22Rv1 (cell line): ENCODE results near the gene RNF130.

Source experiments
- H3K27ac ChIP-seq: fragments of 450-650 bp; 2 replicates; pipeline ENCODE4 v1.5.1; 2017
- ZFX ChIP-seq: fragments of 450-650 bp; IDR thresholded peaks from 2 replicates; pipeline ENCODE4 v1.6.1; 2017; ENCODE audit warnings: antibody characterized with exemption, borderline replicate concordance
- TF ChIP-seq, protein P1 (sequence below): fragments of 450-650 bp; IDR thresholded peaks from 2 replicates; pipeline ENCODE4 v1.5.1; 2017; ENCODE audit warnings: mild to moderate bottlenecking

Gene RNF130

DNA sequence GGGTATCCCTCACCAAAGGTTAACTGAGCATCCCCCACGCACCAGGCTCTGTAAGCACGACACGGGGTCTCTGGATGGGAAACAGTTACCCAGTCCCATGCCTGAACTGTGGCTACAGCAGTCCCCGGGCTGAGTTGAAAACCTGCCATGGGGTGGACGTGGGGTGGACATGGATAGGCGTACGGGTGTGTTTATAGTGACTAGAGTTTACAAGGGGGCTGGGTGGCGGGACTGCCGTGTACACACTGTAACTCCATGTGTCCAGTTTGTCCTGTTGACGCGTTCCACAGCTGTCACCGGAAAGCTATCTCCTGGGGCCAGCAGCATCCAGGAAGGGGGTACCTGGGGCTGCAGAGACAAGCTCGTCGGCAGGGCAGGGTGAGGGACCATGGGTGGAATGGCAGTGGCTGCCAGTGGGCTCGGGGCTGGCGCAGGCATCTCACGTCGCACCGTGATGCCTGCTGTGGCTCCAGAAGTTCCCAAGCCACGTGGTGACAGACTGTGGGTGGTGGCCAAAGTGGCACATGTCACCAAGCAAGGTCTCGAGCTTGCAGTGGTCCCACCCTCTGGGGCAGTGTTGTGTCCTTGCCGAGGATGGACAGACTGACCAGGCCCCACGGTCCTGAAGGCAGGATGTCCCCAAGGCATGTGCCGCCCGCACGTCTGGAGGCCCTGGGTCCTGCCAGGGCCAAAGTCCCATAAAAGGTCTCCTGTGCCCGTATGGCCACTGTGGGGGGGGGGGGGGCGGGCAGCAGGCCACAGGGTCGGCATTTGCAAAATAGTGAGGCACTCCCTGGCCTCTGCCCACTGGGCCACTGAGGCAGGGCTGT lies 29.3 kb upstream of the RNF130 start:
- H3K27ac ChIP-seq, result no peak overlapping the region
- TF ChIP-seq, protein P1, sequence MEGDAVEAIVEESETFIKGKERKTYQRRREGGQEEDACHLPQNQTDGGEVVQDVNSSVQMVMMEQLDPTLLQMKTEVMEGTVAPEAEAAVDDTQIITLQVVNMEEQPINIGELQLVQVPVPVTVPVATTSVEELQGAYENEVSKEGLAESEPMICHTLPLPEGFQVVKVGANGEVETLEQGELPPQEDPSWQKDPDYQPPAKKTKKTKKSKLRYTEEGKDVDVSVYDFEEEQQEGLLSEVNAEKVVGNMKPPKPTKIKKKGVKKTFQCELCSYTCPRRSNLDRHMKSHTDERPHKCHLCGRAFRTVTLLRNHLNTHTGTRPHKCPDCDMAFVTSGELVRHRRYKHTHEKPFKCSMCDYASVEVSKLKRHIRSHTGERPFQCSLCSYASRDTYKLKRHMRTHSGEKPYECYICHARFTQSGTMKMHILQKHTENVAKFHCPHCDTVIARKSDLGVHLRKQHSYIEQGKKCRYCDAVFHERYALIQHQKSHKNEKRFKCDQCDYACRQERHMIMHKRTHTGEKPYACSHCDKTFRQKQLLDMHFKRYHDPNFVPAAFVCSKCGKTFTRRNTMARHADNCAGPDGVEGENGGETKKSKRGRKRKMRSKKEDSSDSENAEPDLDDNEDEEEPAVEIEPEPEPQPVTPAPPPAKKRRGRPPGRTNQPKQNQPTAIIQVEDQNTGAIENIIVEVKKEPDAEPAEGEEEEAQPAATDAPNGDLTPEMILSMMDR, result no peak

DNA sequence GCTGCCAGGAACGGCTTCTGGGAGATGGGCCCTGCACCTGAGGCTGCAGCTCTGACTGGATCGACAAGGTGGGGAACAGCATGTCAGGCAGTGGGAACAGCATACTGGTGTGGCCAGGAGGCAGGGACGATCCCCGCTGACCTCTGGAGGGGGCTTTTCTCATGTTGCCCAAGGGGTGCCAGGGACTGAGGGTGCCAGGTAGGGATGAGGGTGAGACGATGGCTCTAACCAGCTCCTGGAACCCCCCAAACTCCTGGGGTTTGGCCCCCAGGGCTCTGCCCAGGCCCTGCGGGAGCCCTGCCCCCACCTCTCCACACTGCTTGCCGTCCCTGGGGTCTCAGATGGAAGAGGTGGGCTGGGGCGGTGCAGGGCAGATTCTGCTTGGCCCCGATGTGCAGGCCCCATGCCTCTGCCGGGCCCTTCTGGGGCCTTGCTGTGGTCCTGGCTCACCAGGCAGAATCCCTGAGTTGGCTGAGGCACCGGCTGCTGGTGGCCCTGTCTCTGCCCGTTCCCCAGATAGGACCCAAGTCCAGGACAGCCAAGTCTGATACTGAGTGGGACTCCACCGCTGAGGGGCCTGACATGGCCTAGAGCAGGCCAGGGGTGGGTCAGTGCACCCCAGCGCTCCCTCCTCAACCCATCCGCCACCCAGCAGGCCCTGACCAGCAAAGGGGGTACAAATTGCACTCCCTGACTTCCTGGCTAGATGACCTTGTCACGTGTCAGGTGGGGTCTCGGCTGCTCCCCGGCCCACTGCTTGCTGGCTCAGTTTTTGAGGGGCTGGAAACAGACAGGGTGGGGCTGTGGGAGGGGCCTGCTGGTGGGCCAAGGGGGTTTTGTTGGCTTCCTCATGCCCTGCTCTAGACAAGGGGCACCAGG lies 28.4 kb upstream of the RNF130 start:
- no peak overlapping the region for H3K27ac ChIP-seq
- no peak for TF ChIP-seq ZFX
- TF ChIP-seq, protein P1, result no peak

DNA sequence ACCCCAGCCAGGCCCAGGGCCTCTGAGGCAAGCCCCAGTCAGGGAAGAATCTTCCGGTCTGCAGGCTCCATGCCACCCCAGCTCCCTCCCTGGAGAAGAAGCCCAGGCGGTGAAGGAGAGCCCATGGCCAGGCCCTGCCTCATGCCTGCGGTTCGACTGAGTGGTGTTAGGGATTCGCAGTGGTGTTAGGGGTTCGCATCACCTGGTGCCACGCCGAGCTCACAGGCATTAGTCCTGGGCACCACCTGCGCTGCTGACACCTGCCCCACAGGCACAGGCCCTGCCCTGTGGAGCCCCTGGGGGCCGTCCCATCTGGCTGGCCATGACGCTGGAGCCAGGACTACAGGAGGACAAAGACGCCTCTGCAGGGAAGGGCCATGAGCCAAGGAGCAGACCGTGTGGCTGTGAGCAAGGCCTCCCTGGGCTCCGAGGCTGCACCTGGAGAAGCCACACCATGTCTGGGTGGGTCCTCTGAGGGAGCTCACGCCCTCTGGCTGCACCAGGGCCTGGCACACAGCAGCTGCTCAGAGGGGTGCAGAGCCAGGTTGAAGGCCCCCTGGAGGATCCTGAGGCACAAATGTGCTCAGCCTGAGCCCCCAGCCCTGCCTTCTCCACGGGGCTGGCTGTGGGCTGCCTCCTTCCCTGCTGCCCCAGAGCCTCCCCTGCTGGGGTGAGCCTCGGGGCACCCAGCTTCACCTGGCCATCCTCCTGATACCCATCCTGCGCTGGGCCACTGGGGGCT lies 27.6 kb upstream of the RNF130 start:
- no peak overlapping the region for H3K27ac ChIP-seq
- TF ChIP-seq ZFX, result no peak
- TF ChIP-seq, protein P1, result no peak

DNA sequence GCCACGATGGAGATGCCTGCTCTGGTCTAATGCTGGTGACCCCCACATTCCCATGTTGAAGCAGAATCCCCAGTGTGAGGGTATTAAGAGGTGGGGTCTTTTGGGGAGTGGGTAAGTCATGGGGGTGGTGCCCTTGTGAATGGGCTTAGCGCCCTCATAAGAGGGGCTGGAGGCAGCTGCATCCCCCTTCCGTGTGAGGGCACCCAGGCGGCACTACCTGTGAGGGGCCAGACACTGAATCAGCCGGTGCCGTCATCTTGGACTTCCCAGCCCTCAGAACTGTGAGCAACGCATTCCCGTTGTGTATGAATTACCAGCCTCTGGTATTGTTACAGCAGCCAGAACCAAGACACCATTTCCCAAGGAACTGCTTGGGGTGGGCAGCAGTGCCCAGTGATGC lies 27.0 kb upstream of the RNF130 start:
- TF ChIP-seq, protein P1, result no peak
- no peak for TF ChIP-seq ZFX
- no peak overlapping the region for H3K27ac ChIP-seq

DNA sequence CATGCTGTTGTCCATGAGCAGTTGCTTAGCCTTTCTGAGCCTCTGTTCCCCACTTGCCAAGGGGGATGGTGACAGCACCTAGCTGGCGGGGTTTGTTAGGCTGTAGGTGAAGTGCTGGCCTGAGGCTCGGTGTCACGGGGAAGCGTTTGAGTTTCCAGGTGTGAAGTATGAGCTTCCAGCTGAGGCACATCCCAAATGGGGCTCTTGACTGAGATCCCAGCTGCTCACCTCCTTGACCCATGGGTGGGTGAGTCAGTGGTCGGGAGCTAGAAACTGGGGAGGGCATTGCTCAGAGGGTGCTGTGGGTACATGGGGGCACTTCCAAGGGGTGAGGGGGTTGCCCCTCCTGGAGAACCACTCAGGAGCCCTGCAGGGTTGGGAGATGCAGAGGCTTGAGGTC lies 26.4 kb upstream of the RNF130 start:
- no peak overlapping the region for H3K27ac ChIP-seq
- TF ChIP-seq, protein P1, result no peak
- TF ChIP-seq ZFX, result no peak

DNA sequence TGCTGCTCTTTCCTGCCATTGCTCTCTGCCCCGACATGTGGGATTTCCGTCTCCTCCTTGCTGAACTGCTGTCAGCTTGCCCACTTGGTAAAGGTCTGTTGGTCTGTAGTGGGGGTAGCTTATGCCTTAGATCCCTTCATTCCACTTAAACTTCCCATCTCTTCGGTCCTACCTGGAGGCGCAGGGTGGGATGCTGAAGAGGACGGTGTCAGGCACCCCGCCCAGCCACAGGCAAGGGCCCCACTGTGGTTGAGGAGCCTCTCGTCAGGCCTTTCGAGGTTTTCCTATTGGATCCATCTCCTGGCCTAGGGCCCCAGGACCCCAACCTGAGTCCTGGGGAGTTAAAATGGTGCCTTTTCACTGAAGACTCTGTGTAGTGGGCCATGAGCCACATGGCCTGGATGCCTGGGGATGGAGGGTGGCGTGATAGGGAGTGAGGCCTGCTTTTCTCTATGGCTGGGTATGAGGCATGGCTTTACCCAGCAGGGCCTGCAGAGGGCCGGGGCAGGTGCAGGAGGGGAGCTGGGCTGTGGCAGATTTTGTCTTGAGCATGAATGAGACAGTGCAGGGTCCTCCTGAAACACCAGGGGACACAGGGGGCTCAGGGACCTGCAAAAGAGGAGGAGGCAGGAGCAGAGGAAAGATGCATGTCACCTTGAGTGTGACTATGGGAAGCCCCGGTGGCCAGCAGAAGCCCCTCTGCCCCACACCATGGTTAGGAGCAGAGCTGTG lies 25.8 kb upstream of the RNF130 start:
- no peak for TF ChIP-seq ZFX
- TF ChIP-seq, protein P1, result no peak
- no peak overlapping the region for H3K27ac ChIP-seq
